A549 (cell line): ENCODE data around the gene XPNPEP1.

ENCODE experiments used
- CHD2 ChIP-seq: fragments of 150-350 bp; IDR thresholded peaks from 2 replicates; pipeline ENCODE4 v1.6.1; 2014; ENCODE audit warnings: low read length; ENCODE audit not compliant: partially characterized antibody
- CTCF ChIP-seq: fragments of >200 bp; sonication (Bioruptor Twin); formaldehyde crosslinking; IDR thresholded peaks from 3 replicates; pipeline ENCODE4 v1.5.1; 2016
- JUNB ChIP-seq: fragments of >200 bp; sonication (Bioruptor Twin); formaldehyde crosslinking; IDR thresholded peaks from 2 replicates; pipeline ENCODE4 v1.6.1; 2016
- NR3C1 ChIP-seq: fragments of >200 bp; sonication (Bioruptor Twin); formaldehyde crosslinking; IDR thresholded peaks from 3 replicates; pipeline ENCODE4 v1.6.1; 2017
- PBX3 ChIP-seq: IDR thresholded peaks from 2 replicates; pipeline ENCODE4 v1.6.1; 2012
- POLR2A ChIP-seq: IDR thresholded peaks from 2 replicates; pipeline ENCODE4 v1.6.1; 2012; ENCODE audit warnings: mild to moderate bottlenecking, low read length
- REST ChIP-seq: fragments of 200-600 bp; sonication (generic); IDR thresholded peaks from 2 replicates; pipeline ENCODE4 v1.6.1; 2016; ENCODE audit warnings: antibody characterized with exemption, mild to moderate bottlenecking, moderate library complexity

- no peak for TF ChIP-seq CHD2
- TF ChIP-seq REST = no peak
- TF ChIP-seq JUNB = no peak
- no peak for TF ChIP-seq PBX3
- no peak for TF ChIP-seq POLR2A
- no peak for TF ChIP-seq CTCF
- no peak for TF ChIP-seq NR3C1
These were observed 42.2 kb downstream of the XPNPEP1 start for GRCh38 chr10:109880886-109881768.
